ENCODE measurements around the gene PGAP3.

GRCh38 chr17:39726617-39727016, 38.8 kb upstream of the PGAP3 start:
- TF ChIP-seq CTCF (IDR thresholded peaks at IDR 0.05) (no peak), POLR2A (IDR thresholded peaks at IDR 0.05) (no peak), POLR2AphosphoS5 (IDR thresholded peaks at IDR 0.05) (no peak)
